Loucy (cell line): ENCODE data around the gene CNKSR3.

Experiments
- H2AFZ ChIP-seq: fragments of 200-600 bp; sonication (generic); 2 replicates; pipeline ENCODE4 v1.6.0; 2016; ENCODE audit warnings: antibody characterized with exemption, mild to moderate bottlenecking, low read length, moderate library complexity
- H3F3A ChIP-seq: fragments of 200-600 bp; 2 replicates; pipeline ENCODE4 v1.6.0; 2016; ENCODE audit warnings: antibody characterized with exemption, low read depth, mild to moderate bottlenecking
- H3K27me3 ChIP-seq: fragments of 200-600 bp; sonication (generic); 2 replicates; pipeline ENCODE4 v1.6.1; 2014; ENCODE audit warnings: low read length, mild to moderate bottlenecking; ENCODE audit not compliant: insufficient read depth, poor library complexity, severe bottlenecking
- H3K36me3 ChIP-seq: fragments of 200-600 bp; sonication (generic); 2 replicates; pipeline ENCODE4 v1.6.1; 2016; ENCODE audit warnings: low read length; ENCODE audit not compliant: insufficient read depth
- H3K4me1 ChIP-seq: fragments of 200-600 bp; sonication (generic); 2 replicates; pipeline ENCODE4 v1.5.1; 2014; ENCODE audit warnings: low read length, mild to moderate bottlenecking; ENCODE audit not compliant: insufficient read depth, poor library complexity, severe bottlenecking
- H3K4me2 ChIP-seq: fragments of 200-600 bp; sonication (generic); 2 replicates; pipeline ENCODE4 v1.6.0; 2014; ENCODE audit warnings: antibody characterized with exemption, low read length, low read depth, mild to moderate bottlenecking; ENCODE audit not compliant: poor library complexity, severe bottlenecking
- H3K4me3 ChIP-seq: fragments of 200-600 bp; sonication (generic); 2 replicates; pipeline ENCODE4 v1.5.1; 2014; ENCODE audit warnings: low read length, mild to moderate bottlenecking, mixed read lengths; ENCODE audit not compliant: poor library complexity, severe bottlenecking
- H3K79me2 ChIP-seq: fragments of 200-600 bp; sonication (generic); 2 replicates; pipeline ENCODE4 v1.6.1; 2014; ENCODE audit warnings: low read length; ENCODE audit not compliant: insufficient read depth
- H3K9ac ChIP-seq: fragments of 200-600 bp; sonication (generic); 2 replicates; pipeline ENCODE4 v1.6.0; 2014; ENCODE audit warnings: mild to moderate bottlenecking, low read depth, low read length, moderate library complexity; ENCODE audit not compliant: poor library complexity, severe bottlenecking
- H3K9me2 ChIP-seq: fragments of 200-600 bp; sonication (generic); replicated peaks from 2 replicates; pipeline ENCODE4 v1.6.1; 2016; ENCODE audit warnings: low read depth, low read length, mixed read lengths
- H3K9me3 ChIP-seq: fragments of 200-600 bp; sonication (generic); 2 replicates; pipeline ENCODE4 v1.6.1; 2014; ENCODE audit warnings: mild to moderate bottlenecking, antibody characterized with exemption, low read length, low read depth; ENCODE audit not compliant: insufficient read depth
- H4K20me1 ChIP-seq: fragments of 200-600 bp; sonication (generic); 2 replicates; pipeline ENCODE4 v1.6.0; 2014; ENCODE audit warnings: antibody characterized with exemption, low read length, mild to moderate bottlenecking; ENCODE audit not compliant: insufficient read depth, poor library complexity, severe bottlenecking
- CTCF ChIP-seq: fragments of 200-600 bp; sonication (generic); conservative IDR thresholded peaks from 2 replicates; pipeline ENCODE4 v1.5.1; 2014; ENCODE audit warnings: mild to moderate bottlenecking, antibody characterized with exemption, low read length
- EZH2phosphoT487 ChIP-seq: fragments of 200-600 bp; IDR thresholded peaks from 2 replicates; pipeline ENCODE4 v1.6.1; 2018; ENCODE audit warnings: antibody characterized with exemption, mild to moderate bottlenecking, moderate library complexity, borderline replicate concordance

CNKSR3 gene

GRCh38 chr6:154399097-154399496 is 111.4 kb downstream of the CNKSR3 start:
- Histone ChIP-seq H3K4me2 (no peak overlapping the region), H3K36me3 (no peaks in the 10 kb centered on the region), H4K20me1 (no peaks in the 10 kb centered on the region), H3K79me2 (no peaks in the 10 kb centered on the region), H3K4me1 (no peaks in the 10 kb centered on the region), H2AFZ (no peak overlapping the region), H3F3A (no peaks in the 10 kb centered on the region), H3K4me3 (no peak overlapping the region), H3K9me3 (no peaks in the 10 kb centered on the region), H3K27me3 (no peaks in the 10 kb centered on the region), H3K9me2 (no peaks in the 10 kb centered on the region), H3K9ac (no peak overlapping the region)
- TF ChIP-seq EZH2phosphoT487 (no peak), CTCF (no peak)

- H2AFZ ChIP-seq = no peak overlapping the region
- H3K9me2 ChIP-seq = no peaks in the 10 kb centered on the region
- H3F3A ChIP-seq = no peaks in the 10 kb centered on the region
- no peak overlapping the region for H3K4me2 ChIP-seq
- H4K20me1 ChIP-seq = no peaks in the 10 kb centered on the region
- H3K9ac ChIP-seq = no peak overlapping the region
- H3K36me3 ChIP-seq = no peaks in the 10 kb centered on the region
- no peaks in the 10 kb centered on the region for H3K4me1 ChIP-seq
- no peak for TF ChIP-seq CTCF
- TF ChIP-seq EZH2phosphoT487 = no peak
- no peaks in the 10 kb centered on the region for H3K9me3 ChIP-seq
- no peak overlapping the region for H3K4me3 ChIP-seq
- no peaks in the 10 kb centered on the region for H3K27me3 ChIP-seq
- no peaks in the 10 kb centered on the region for H3K79me2 ChIP-seq
Measured at GRCh38 chr6:154397491-154398195, 112.8 kb downstream of the CNKSR3 start.

GRCh38 chr6:154395878-154396277 is 114.6 kb downstream of the CNKSR3 start:
- TF ChIP-seq CTCF (no peak), EZH2phosphoT487 (no peak)
- Histone ChIP-seq H3K9me2 (no peaks in the 10 kb centered on the region), H3K27me3 (no peaks in the 10 kb centered on the region), H3K79me2 (no peaks in the 10 kb centered on the region), H3K9me3 (no peaks in the 10 kb centered on the region), H3F3A (no peaks in the 10 kb centered on the region), H3K4me2 (no peak overlapping the region), H2AFZ (no peak overlapping the region), H3K36me3 (no peaks in the 10 kb centered on the region), H3K4me1 (no peaks in the 10 kb centered on the region), H3K4me3 (no peak overlapping the region), H4K20me1 (no peaks in the 10 kb centered on the region), H3K9ac (no peak overlapping the region)
